CD4-positive, alpha-beta memory T cell (primary cell): ENCODE results near the gene FLRT2. TPM values are rescaled to one million over a fixed set of nuclear protein-coding genes. Genes with fewer than 3 reads are reported as not detected.

Experiments used
- CTCF ChIA-PET: fragments of 350-600 bp; sonication (Branson Sonifier 250); formaldehyde crosslinking; loops from one replicate; lab custom pipeline; 2021; ENCODE audit warnings: inconsistent platforms; ENCODE audit not compliant: partially characterized antibody; lab: Charles Lee
- POLR2A ChIA-PET: fragments of 350-600 bp; sonication (Branson Sonifier 250); formaldehyde crosslinking; loops from one replicate; lab custom pipeline; 2021; ENCODE audit not compliant: partially characterized antibody; lab: Charles Lee
- DNase-seq, 5 donors: peaks; one replicate each; pipeline versions ENCODE4 v3.0.0 to v3.0.0-alpha.2; 2020 to 2022; ENCODE audit warnings: mixed read lengths in 1 of 5
- H3K27ac ChIP-seq: one replicate; pipeline ENCODE4 v1.7.0; 2013; ENCODE audit warnings: low read depth, low read length
- H3K27me3 ChIP-seq: 2 replicates; pipeline ENCODE4 v1.7.0; 2013; ENCODE audit warnings: mild to moderate bottlenecking, low read length, moderate library complexity; ENCODE audit not compliant: insufficient read depth
- H3K36me3 ChIP-seq: 2 replicates; pipeline ENCODE4 v1.7.0; 2013; ENCODE audit warnings: mild to moderate bottlenecking, low read length, moderate library complexity; ENCODE audit not compliant: insufficient read depth
- H3K4me1 ChIP-seq: 2 replicates; pipeline ENCODE4 v1.7.0; 2013; ENCODE audit warnings: mild to moderate bottlenecking, low read length, moderate library complexity; ENCODE audit not compliant: insufficient read depth
- H3K4me3 ChIP-seq, 2 donors: one replicate each; pipeline ENCODE4 v1.7.0; 2013; ENCODE audit warnings: low read length in 2 of 2, mild to moderate bottlenecking in 1 of 2
- H3K9me3 ChIP-seq, 2 donors: one replicate each; pipeline ENCODE4 v1.7.0; 2013; ENCODE audit warnings: low read length in 2 of 2, control low read depth in 1 of 2; ENCODE audit not compliant: control insufficient read depth in 1 of 2
- H3K27ac Mint-ChIP-seq, 7 donors: one replicate each; pipeline ENCODE4 v1.8.0; 2020 to 2021; ENCODE audit warnings: mixed read lengths in 7 of 7, mild to moderate bottlenecking in 6 of 7, inconsistent platforms in 3 of 7, moderate library complexity in 3 of 7
- H3K27me3 Mint-ChIP-seq, 2 donors: one replicate each; pipeline ENCODE4 v1.8.0; 2020 to 2021; ENCODE audit warnings: mixed read lengths in 2 of 2
- H3K36me3 Mint-ChIP-seq, 2 donors: one replicate each; pipeline ENCODE4 v1.8.0; 2020 to 2021; ENCODE audit warnings: mixed read lengths in 2 of 2, inconsistent platforms in 1 of 2, mild to moderate bottlenecking in 1 of 2
- H3K4me1 Mint-ChIP-seq, 4 donors: one replicate each; pipeline ENCODE4 v1.8.0; 2020 to 2021; ENCODE audit warnings: mixed read lengths in 4 of 4, mild to moderate bottlenecking in 1 of 4
- H3K4me3 Mint-ChIP-seq, 8 donors: one replicate each; pipeline ENCODE4 v1.8.0; 2020 to 2021; ENCODE audit warnings: mixed read lengths in 8 of 8, mild to moderate bottlenecking in 7 of 8, moderate library complexity in 6 of 8, inconsistent platforms in 3 of 8
- H3K9me3 Mint-ChIP-seq, 8 donors: one replicate each; pipeline ENCODE4 v1.8.0; 2020 to 2021; ENCODE audit warnings: mixed read lengths in 8 of 8, mild to moderate bottlenecking in 5 of 8, inconsistent platforms in 3 of 8, moderate library complexity in 1 of 8
- intact Hi-C: fragments of 100-400 bp; cut with micrococcal nuclease; formaldehyde crosslinking; loops from one replicate; pipeline ENCODE4 v1.15.1; 2023
- polyA plus RNA-seq, 2 donors: library from polyadenylated mRNA; unstranded; fragments of 300-500 nt; fragmentation: Illumina TruSeq; gene quantifications; one replicate each; pipeline ENCODE4 v1.2.3, GENCODE V29; 2021
- total RNA-seq, 2 experiments: library from RNA; stranded (reverse); gene quantifications; one replicate each; pipeline ENCODE4 v1.2.3, GENCODE V29; 2021

The FLRT2 gene
- total and polyA plus RNA-seq, 4 experiments from 2014 or later: 0.03 TPM; not detected in 3

GRCh38 chr14:85576218-85576617 lies 46.3 kb downstream of the FLRT2 start:
- no peaks in the 10 kb centered on the region for H3K27me3 ChIP-seq
- Mint-ChIP-seq H3K4me1 (no peaks in the 10 kb centered on the region), H3K27me3 (no peaks in the 10 kb centered on the region), H3K4me3 (no peak overlapping the region), H3K27ac (no peak overlapping the region), H3K36me3 (no peaks in the 10 kb centered on the region), H3K9me3 (peaks cover 0 to 5% (median 0%) of the 10 kb centered on the region in 8 donors)
- intact Hi-C loops: no loop called here
- no peaks in the 10 kb centered on the region for H3K36me3 ChIP-seq
- H3K27ac ChIP-seq: no peak overlapping the region
- ChIA-PET CTCF (interaction anchor here (1.2 kb wide), 1 partner anchor 12 kb away, joined by 3 read pairs; no protein-coding TSS in a partner anchor), POLR2A (no interaction called here)
- H3K4me3 ChIP-seq: no peak overlapping the region
- no peak for DNase-seq
- no peaks in the 10 kb centered on the region for H3K9me3 ChIP-seq
- H3K4me1 ChIP-seq: no peaks in the 10 kb centered on the region

DNA sequence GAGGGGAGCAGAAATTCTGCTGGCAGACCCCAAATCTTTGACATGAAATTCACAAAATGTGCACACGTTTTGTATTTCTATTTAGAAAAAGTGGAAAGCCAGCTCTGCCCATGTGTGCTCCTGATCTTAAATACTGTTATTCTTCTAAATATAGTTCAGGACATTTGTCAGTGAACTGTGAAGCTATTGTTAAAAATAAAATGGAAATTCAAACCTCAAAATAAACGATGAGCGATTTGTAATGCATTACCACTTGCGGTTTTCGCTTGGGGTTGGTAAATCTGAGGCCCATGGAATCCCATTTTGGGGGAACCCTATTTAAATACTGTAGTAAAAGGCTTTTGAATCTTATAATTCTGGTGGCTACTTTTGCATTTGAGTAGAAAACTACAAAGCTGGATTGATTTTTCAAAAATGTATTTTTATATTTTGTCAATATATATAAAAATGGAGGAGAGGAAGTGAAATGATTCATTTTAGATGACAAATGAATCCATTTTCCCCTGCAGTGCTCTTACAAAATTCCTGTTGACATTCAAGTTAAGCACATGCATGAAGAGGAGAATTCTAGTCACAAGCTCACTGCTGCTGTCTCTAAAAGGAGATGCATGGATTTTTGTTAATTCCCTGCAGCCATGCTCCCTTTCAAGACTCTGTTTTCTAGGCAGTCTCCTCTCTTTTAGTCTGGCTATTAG lies 47.1 kb downstream of the FLRT2 start:
- Mint-ChIP-seq H3K27me3 (no peaks in the 10 kb centered on the region), H3K27ac (no peak overlapping the region), H3K4me1 (no peaks in the 10 kb centered on the region), H3K9me3 (peaks cover 0 to 5% (median 0%) of the 10 kb centered on the region in 8 donors), H3K4me3 (no peak overlapping the region), H3K36me3 (no peaks in the 10 kb centered on the region)
- H3K36me3 ChIP-seq: no peaks in the 10 kb centered on the region
- H3K27me3 ChIP-seq: no peaks in the 10 kb centered on the region
- no peak overlapping the region for H3K4me3 ChIP-seq
- no peaks in the 10 kb centered on the region for H3K4me1 ChIP-seq
- no peaks in the 10 kb centered on the region for H3K9me3 ChIP-seq
- intact Hi-C loops: no loop called here
- ChIA-PET POLR2A (no interaction called here), CTCF (interaction anchor here (1.2 kb wide), 1 partner anchor 11 kb away, joined by 3 read pairs; no protein-coding TSS in a partner anchor)
- no peak for DNase-seq
- no peak overlapping the region for H3K27ac ChIP-seq

DNA sequence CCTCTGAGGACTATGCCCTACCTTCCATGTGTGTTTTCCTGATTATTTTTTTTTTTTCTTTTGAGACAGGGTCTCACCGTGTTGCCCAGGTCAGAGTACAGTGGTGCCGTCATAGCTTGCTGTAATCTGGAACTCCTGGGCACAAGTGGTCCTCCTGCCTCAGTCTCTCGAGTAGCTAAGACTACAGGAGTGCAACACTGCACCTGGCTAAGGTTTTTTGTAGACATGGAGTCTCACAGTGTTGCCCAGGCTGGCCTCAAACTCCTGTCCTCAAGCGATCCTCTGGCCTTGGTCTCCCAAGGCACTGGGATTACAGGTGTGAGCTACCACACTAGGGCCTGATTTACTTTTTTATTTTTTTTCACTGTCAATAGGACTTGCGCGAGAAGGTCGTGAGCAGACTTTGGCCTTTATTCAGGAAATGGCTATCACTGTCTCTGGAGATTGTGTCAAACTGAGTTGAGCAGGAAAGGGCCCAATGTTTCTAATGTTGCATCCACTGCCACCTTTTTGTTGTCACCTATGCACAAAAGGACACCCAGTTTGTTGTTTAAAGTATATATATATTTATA lies 47.7 kb downstream of the FLRT2 start:
- intact Hi-C loops: no loop called here
- ChIA-PET POLR2A (no interaction called here), CTCF (no interaction called here)
- Mint-ChIP-seq H3K36me3 (no peaks in the 10 kb centered on the region), H3K4me1 (no peaks in the 10 kb centered on the region), H3K27ac (no peak overlapping the region), H3K4me3 (no peak overlapping the region), H3K9me3 (peaks cover 0 to 5% (median 0%) of the 10 kb centered on the region in 8 donors), H3K27me3 (no peaks in the 10 kb centered on the region)
- no peaks in the 10 kb centered on the region for H3K4me1 ChIP-seq
- H3K27me3 ChIP-seq: no peaks in the 10 kb centered on the region
- no peak overlapping the region for H3K27ac ChIP-seq
- H3K36me3 ChIP-seq: no peaks in the 10 kb centered on the region
- H3K4me3 ChIP-seq: no peak overlapping the region
- H3K9me3 ChIP-seq: no peaks in the 10 kb centered on the region
- DNase-seq: no peak

GRCh38 chr14:85578357-85578756 lies 48.4 kb downstream of the FLRT2 start:
- ChIA-PET POLR2A (no interaction called here), CTCF (no interaction called here)
- peaks cover 0 to 5% (median 0%) of the 10 kb centered on the region in 8 donors for H3K9me3 Mint-ChIP-seq
- Histone ChIP-seq H3K27ac (no peak overlapping the region), H3K9me3 (no peaks in the 10 kb centered on the region), H3K36me3 (no peaks in the 10 kb centered on the region), H3K4me1 (no peaks in the 10 kb centered on the region), H3K27me3 (no peaks in the 10 kb centered on the region), H3K4me3 (no peak overlapping the region)
- no peak overlapping the region for H3K27ac Mint-ChIP-seq
- no peaks in the 10 kb centered on the region for H3K36me3 Mint-ChIP-seq
- no peaks in the 10 kb centered on the region for H3K27me3 Mint-ChIP-seq
- intact Hi-C loops: no loop called here
- no peak overlapping the region for H3K4me3 Mint-ChIP-seq
- H3K4me1 Mint-ChIP-seq: no peaks in the 10 kb centered on the region
- DNase-seq: no peak

- H3K36me3 Mint-ChIP-seq: no peaks in the 10 kb centered on the region
- no peak overlapping the region for H3K27ac ChIP-seq
- no peaks in the 10 kb centered on the region for H3K27me3 ChIP-seq
- no peak overlapping the region for H3K27ac Mint-ChIP-seq
- ChIA-PET POLR2A (no interaction called here), CTCF (no interaction called here)
- H3K9me3 Mint-ChIP-seq: peaks cover 0 to 5% (median 0%) of the 10 kb centered on the region in 8 donors
- no peaks in the 10 kb centered on the region for H3K27me3 Mint-ChIP-seq
- no peak overlapping the region for H3K4me3 ChIP-seq
- H3K4me1 Mint-ChIP-seq: no peaks in the 10 kb centered on the region
- no peak for DNase-seq
- no peak overlapping the region for H3K4me3 Mint-ChIP-seq
- H3K4me1 ChIP-seq: no peaks in the 10 kb centered on the region
- H3K36me3 ChIP-seq: no peaks in the 10 kb centered on the region
- H3K9me3 ChIP-seq: no peaks in the 10 kb centered on the region
- intact Hi-C loops: no loop called here
Measured at GRCh38 chr14:85578930-85579329, 49.0 kb downstream of the FLRT2 start.

DNA sequence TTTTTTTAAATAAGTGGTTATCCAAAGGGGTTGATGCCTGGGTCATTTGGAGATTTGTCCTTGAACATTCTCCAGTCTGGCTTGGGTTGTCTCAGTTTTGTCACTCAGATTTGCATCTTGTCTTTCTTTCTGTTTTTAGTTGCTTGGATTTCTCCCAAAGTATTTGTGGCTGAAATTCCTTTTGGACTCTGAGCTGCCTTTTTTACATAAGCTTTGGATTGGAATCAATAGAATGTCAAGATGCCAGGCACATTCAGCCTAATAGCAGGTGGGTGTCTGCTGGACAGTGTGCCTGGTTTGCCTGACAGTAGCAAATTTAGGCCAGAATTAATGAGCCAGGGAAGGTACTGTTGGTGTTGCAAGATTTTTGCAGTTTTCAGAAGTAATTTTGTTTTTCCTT lies 50.0 kb downstream of the FLRT2 start:
- no peak for DNase-seq
- CTCF ChIA-PET: no interaction called here

DNA sequence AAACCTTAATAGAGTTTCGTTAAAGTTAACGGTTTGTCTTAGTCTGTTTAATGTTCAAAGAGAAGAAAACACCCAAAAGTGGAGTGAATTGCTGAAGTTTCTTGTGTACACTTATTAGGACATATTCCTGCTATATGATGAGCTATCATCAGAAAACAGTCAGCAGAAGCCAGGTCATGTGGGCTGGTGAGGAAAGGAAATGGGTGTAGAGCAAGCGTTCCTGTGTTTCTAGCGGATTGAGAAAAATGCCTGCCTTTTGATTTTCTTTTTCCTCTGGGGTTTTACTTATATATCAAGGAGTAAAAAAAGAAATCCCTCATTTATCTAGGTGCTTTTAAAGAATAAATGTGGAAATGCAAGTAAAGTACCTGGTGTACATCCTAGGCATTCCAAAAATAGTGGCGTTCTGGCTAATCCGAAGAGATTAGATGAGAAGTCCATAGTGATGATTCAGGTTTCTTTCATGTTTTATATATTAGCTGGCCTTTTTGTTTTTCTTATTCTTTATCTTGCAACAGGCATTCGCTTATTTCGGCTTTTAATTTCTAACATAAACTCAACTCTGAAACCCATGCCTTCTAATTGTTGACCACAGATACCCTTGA lies 50.7 kb downstream of the FLRT2 start:
- DNase-seq: no peak
- peaks cover 0 to 5% (median 0%) of the 10 kb centered on the region in 8 donors for H3K9me3 Mint-ChIP-seq
- H3K4me3 ChIP-seq: no peak overlapping the region
- CTCF ChIA-PET: no interaction called here
- no peaks in the 10 kb centered on the region for H3K27me3 ChIP-seq
- H3K27ac Mint-ChIP-seq: no peak overlapping the region
- H3K4me1 ChIP-seq: no peaks in the 10 kb centered on the region
- H3K27ac ChIP-seq: no peak overlapping the region
- POLR2A ChIA-PET: no interaction called here
- H3K4me3 Mint-ChIP-seq: no peak overlapping the region
- no peaks in the 10 kb centered on the region for H3K27me3 Mint-ChIP-seq
- no peaks in the 10 kb centered on the region for H3K4me1 Mint-ChIP-seq
- no peaks in the 10 kb centered on the region for H3K9me3 ChIP-seq
- intact Hi-C loops: no loop called here
- H3K36me3 Mint-ChIP-seq: no peaks in the 10 kb centered on the region
- H3K36me3 ChIP-seq: no peaks in the 10 kb centered on the region

More for the DNA sequence above, 50.0 kb downstream of the FLRT2 start:
- no peaks in the 10 kb centered on the region for H3K27me3 Mint-ChIP-seq
- H3K9me3 ChIP-seq: no peaks in the 10 kb centered on the region
- POLR2A ChIA-PET: no interaction called here
- H3K4me1 Mint-ChIP-seq: no peaks in the 10 kb centered on the region
- H3K27ac Mint-ChIP-seq: no peak overlapping the region
- no peaks in the 10 kb centered on the region for H3K4me1 ChIP-seq
- intact Hi-C loops: no loop called here
- no peak overlapping the region for H3K4me3 Mint-ChIP-seq
- H3K9me3 Mint-ChIP-seq: peaks cover 0 to 5% (median 0%) of the 10 kb centered on the region in 8 donors
- H3K4me3 ChIP-seq: no peak overlapping the region
- no peak overlapping the region for H3K27ac ChIP-seq
- no peaks in the 10 kb centered on the region for H3K36me3 ChIP-seq
- H3K36me3 Mint-ChIP-seq: no peaks in the 10 kb centered on the region
- no peaks in the 10 kb centered on the region for H3K27me3 ChIP-seq
